Fibroblast of the aortic adventitia (primary cell): ENCODE data around the gene DRGX. TPM values are rescaled to one million over a fixed set of nuclear protein-coding genes. Genes with fewer than 3 reads are reported as not detected.

Experiments
- DNase-seq: peaks from one replicate; pipeline ENCODE4 v3.0.0-alpha.2; 2010; ENCODE audit warnings: low read depth
- H3K4me3 ChIP-seq: 2 replicates; pipeline ENCODE4 v1.5.1; 2011; ENCODE audit warnings: low read depth, mild to moderate bottlenecking, control low read depth, low read length, moderate library complexity
- CTCF ChIP-seq: IDR thresholded peaks from 2 replicates; pipeline ENCODE4 v1.5.1; 2011; ENCODE audit warnings: mild to moderate bottlenecking, low read length, control low read depth, inconsistent platforms; ENCODE audit not compliant: insufficient read depth
- total RNA-seq: library from RNA; depleted of rRNA; stranded (reverse); fragments of >200 nt; gene quantifications from 2 replicates; pipeline ENCODE4 v1.2.3, GENCODE V29; 2012; ENCODE audit warnings: low replicate concordance

The DRGX gene
- total RNA-seq, 1 donor: not detected

- peak; percentile 11 for DNase-seq
Measured at GRCh38 chr10:49359349-49360270, 36.3 kb downstream of the DRGX start.

GRCh38 chr10:49357910-49358309 lies 38.0 kb downstream of the DRGX start:
- H3K4me3 ChIP-seq: no peak overlapping the region
- no peak for DNase-seq
- no peak for TF ChIP-seq CTCF

More at GRCh38 chr10:49359349-49360270, 36.3 kb downstream of the DRGX start:
- TF ChIP-seq CTCF: no peak
- H3K4me3 ChIP-seq: no peak overlapping the region

- no peak for TF ChIP-seq CTCF
- no peak overlapping the region for H3K4me3 ChIP-seq
- no peak for DNase-seq
Measured at GRCh38 chr10:49356944-49357343, 38.9 kb downstream of the DRGX start.

GRCh38 chr10:49356181-49356580 lies 39.7 kb downstream of the DRGX start:
- H3K4me3 ChIP-seq: no peak overlapping the region
- DNase-seq: no peak
- no peak for TF ChIP-seq CTCF

GRCh38 chr10:49355221-49355620 lies 40.7 kb downstream of the DRGX start:
- TF ChIP-seq CTCF: no peak
- DNase-seq: no peak
- H3K4me3 ChIP-seq: no peak overlapping the region

- TF ChIP-seq CTCF: no peak
- no peak overlapping the region for H3K4me3 ChIP-seq
- no peak for DNase-seq
Measured at GRCh38 chr10:49354593-49354992, 41.3 kb downstream of the DRGX start.
